SU-DHL-6 (cell line): Measurements from ENCODE around the gene CREB3L4.

Experiments used
- H2AFZ ChIP-seq: fragments of 200-600 bp; sonication (generic); 2 replicates; pipeline ENCODE4 v1.6.1; 2014; ENCODE audit warnings: low read depth, mild to moderate bottlenecking, moderate library complexity, mixed read lengths, antibody characterized with exemption, low read length; ENCODE audit not compliant: severe bottlenecking
- H3F3A ChIP-seq: fragments of 200-600 bp; shearing (Covaris generic); 2 replicates; pipeline ENCODE4 v1.6.0; 2016; ENCODE audit warnings: antibody characterized with exemption, mild to moderate bottlenecking; ENCODE audit not compliant: insufficient read depth
- H3K27ac ChIP-seq: fragments of 200-600 bp; sonication (generic); 2 replicates; pipeline ENCODE4 v1.5.1; 2016; ENCODE audit warnings: low read depth, mild to moderate bottlenecking, low read length, moderate library complexity, mixed read lengths
- H3K27me3 ChIP-seq: fragments of 200-600 bp; sonication (generic), shearing (Covaris generic); 2 replicates; pipeline ENCODE4 v1.6.0; 2014; ENCODE audit warnings: mild to moderate bottlenecking, low read length
- H3K36me3 ChIP-seq: fragments of 200-600 bp; sonication (generic); 2 replicates; pipeline ENCODE4 v1.6.1; 2014; ENCODE audit warnings: mild to moderate bottlenecking, low read length, mixed read lengths
- H3K4me2 ChIP-seq: fragments of 300-600, 200-600 bp; shearing (Covaris generic), sonication (generic); 2 replicates; pipeline ENCODE4 v1.6.0; 2014; ENCODE audit warnings: low read length, low read depth, mild to moderate bottlenecking; ENCODE audit not compliant: poor library complexity, severe bottlenecking
- H3K4me3 ChIP-seq: fragments of 200-600 bp; sonication (generic); 2 replicates; pipeline ENCODE4 v1.5.1; 2014; ENCODE audit warnings: antibody characterized with exemption, low read length, mild to moderate bottlenecking, mixed read lengths; ENCODE audit not compliant: insufficient read depth, poor library complexity, severe bottlenecking
- H3K79me2 ChIP-seq: fragments of 200-600 bp; sonication (generic); 2 replicates; pipeline ENCODE4 v1.6.1; 2014; ENCODE audit warnings: mild to moderate bottlenecking, low read length, moderate library complexity; ENCODE audit not compliant: insufficient read depth
- H3K9ac ChIP-seq: fragments of 200-600 bp; sonication (generic); 2 replicates; pipeline ENCODE4 v1.7.0; 2014; ENCODE audit warnings: mild to moderate bottlenecking, low read length
- H3K9me2 ChIP-seq: fragments of 200-600 bp; sonication (generic); replicated peaks from 2 replicates; pipeline ENCODE4 v1.6.1; 2014; ENCODE audit warnings: low read length; ENCODE audit not compliant: insufficient read depth
- H3K9me3 ChIP-seq: fragments of 200-600 bp; sonication (generic); 2 replicates; pipeline ENCODE4 v1.6.1; 2014; ENCODE audit warnings: low read length, mixed read lengths; ENCODE audit not compliant: insufficient read depth
- H4K20me1 ChIP-seq: fragments of 200-600 bp; sonication (generic); 2 replicates; pipeline ENCODE4 v1.6.1; 2014; ENCODE audit warnings: low read depth, mild to moderate bottlenecking, antibody characterized with exemption, low read length, moderate library complexity, mixed read lengths
- CTCF ChIP-seq: fragments of 200-600 bp; sonication (generic); IDR thresholded peaks from one replicate; pipeline ENCODE4 v1.5.1; 2017; ENCODE audit warnings: antibody characterized with exemption, mild to moderate bottlenecking, low read length, moderate library complexity; ENCODE audit not compliant: insufficient read depth, poor library complexity, severe bottlenecking
- EZH2phosphoT487 ChIP-seq: fragments of 200-600 bp; sonication (generic), shearing (Covaris generic); conservative IDR thresholded peaks from 2 replicates; pipeline ENCODE4 v1.6.1; 2018; ENCODE audit warnings: mild to moderate bottlenecking, antibody characterized with exemption, low read length, moderate library complexity, mixed read lengths

Gene CREB3L4

GRCh38 chr1:153942766-153943549 lies 24.7 kb upstream of the CREB3L4 start:
- no peak overlapping the region for H3K27ac ChIP-seq
- peaks cover 24% of the 10 kb centered on the region for H3F3A ChIP-seq
- no peaks in the 10 kb centered on the region for H3K27me3 ChIP-seq
- H4K20me1 ChIP-seq, result no peaks in the 10 kb centered on the region
- no peaks in the 10 kb centered on the region for H3K9me3 ChIP-seq
- H3K4me3 ChIP-seq, result no peak overlapping the region
- H3K79me2 ChIP-seq, result peaks cover 31% of the 10 kb centered on the region
- TF ChIP-seq CTCF, result no peak
- no peak for TF ChIP-seq EZH2phosphoT487
- H3K9ac ChIP-seq, result no peak overlapping the region
- H3K9me2 ChIP-seq, result no peaks in the 10 kb centered on the region
- H2AFZ ChIP-seq, result no peak overlapping the region
- H3K4me2 ChIP-seq, result no peak overlapping the region
- no peaks in the 10 kb centered on the region for H3K36me3 ChIP-seq

- no peaks in the 10 kb centered on the region for H4K20me1 ChIP-seq
- no peaks in the 10 kb centered on the region for H3K27me3 ChIP-seq
- H3K36me3 ChIP-seq, result no peaks in the 10 kb centered on the region
- H3K4me2 ChIP-seq, result peak overlapping the region; percentile 97
- peaks cover 31% of the 10 kb centered on the region for H3K79me2 ChIP-seq
- H3K4me3 ChIP-seq, result peak overlapping the region; percentile 66
- H3F3A ChIP-seq, result peaks cover 24% of the 10 kb centered on the region
- H3K9ac ChIP-seq, result peak overlapping the region; percentile 86
- TF ChIP-seq CTCF, result no peak
- TF ChIP-seq EZH2phosphoT487, result no peak
- peak overlapping the region; percentile 90 for H3K27ac ChIP-seq
- H3K9me3 ChIP-seq, result no peaks in the 10 kb centered on the region
- H2AFZ ChIP-seq, result no peak overlapping the region
- no peaks in the 10 kb centered on the region for H3K9me2 ChIP-seq
Measured at GRCh38 chr1:153944005-153944826, 23.5 kb upstream of the CREB3L4 start.

GRCh38 chr1:153944827-153945117 lies 22.9 kb upstream of the CREB3L4 start:
- peak overlapping the region; percentile 97 for H3K4me2 ChIP-seq
- no peaks in the 10 kb centered on the region for H4K20me1 ChIP-seq
- H3K36me3 ChIP-seq, result no peaks in the 10 kb centered on the region
- peak overlapping the region; percentile 66 for H3K4me3 ChIP-seq
- no peaks in the 10 kb centered on the region for H3K27me3 ChIP-seq
- H3K27ac ChIP-seq, result peak overlapping the region; percentile 90
- H3K9ac ChIP-seq, result peak overlapping the region; percentile 86
- H3K79me2 ChIP-seq, result peaks cover 31% of the 10 kb centered on the region
- TF ChIP-seq CTCF, result no peak
- no peaks in the 10 kb centered on the region for H3K9me3 ChIP-seq
- H2AFZ ChIP-seq, result no peak overlapping the region
- peaks cover 24% of the 10 kb centered on the region for H3F3A ChIP-seq
- H3K9me2 ChIP-seq, result no peaks in the 10 kb centered on the region
